ENCODE data around the gene PSMC2. TPM values are rescaled to one million over a fixed set of nuclear protein-coding genes. Genes with fewer than 3 reads are reported as not detected.

PSMC2 gene
- total and polyA plus RNA-seq, 2 donors (not counting 1 experiment from before 2014, with no cell fraction given): 29.8 to 51.1 TPM

DNA sequence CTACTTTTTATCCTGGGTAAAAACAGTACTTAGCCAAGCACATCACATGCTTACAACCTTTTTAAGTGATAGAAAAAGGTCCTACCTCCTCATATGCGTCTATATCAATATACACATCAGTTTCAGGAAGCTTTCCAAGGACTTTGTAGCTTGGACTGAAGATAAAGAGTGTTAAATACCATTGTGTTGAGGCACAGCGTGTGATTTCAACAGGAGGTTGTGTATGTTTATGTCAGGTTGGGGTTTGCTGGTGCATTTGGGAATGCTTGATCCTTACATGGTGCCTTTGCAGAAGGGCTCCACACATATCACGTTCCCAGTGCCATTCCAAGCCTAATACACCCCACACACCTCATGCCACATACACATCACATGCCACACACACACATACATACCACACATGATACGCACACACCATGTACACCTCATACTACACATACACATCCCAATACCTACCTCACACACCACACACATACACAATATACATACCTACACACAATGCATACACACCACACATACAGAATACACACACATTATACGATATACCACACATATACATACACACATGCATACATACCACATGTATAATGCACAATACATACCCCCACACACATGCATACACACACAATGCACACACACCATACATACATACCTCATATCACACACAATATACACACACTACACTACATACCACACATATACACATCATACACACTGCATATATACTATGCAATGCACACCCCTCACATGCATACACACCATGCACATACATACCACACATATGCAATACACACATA, 33.1 kb downstream of the PSMC2 start:
- Histone ChIP-seq H3K4me1 (ENCODE audit: control insufficient read depth in 2 of 2, insufficient read depth in 2 of 2, low read length in 2 of 2) (no peaks in the 10 kb centered on the region), H2AFZ (ENCODE audit: insufficient read depth, low read depth, low read length, poor library complexity, severe bottlenecking) (no peak overlapping the region), H3K79me2 (ENCODE audit: control insufficient read depth, insufficient read depth, low read length) (no peaks in the 10 kb centered on the region), H3K4me2 (replicated peaks; ENCODE audit: low read depth, low read length, poor library complexity, severe bottlenecking) (no peak overlapping the region), H4K20me1 (ENCODE audit: control insufficient read depth, insufficient read depth, low read length, poor library complexity, severe bottlenecking) (no peaks in the 10 kb centered on the region), H3K4me3 (ENCODE audit: control extremely low read depth in 1 of 5, extremely low read depth in 1 of 5, insufficient read depth in 1 of 5, low read depth in 2 of 5, low read length in 4 of 5) (no peak overlapping the region), H3K27ac (ENCODE audit: low read length in 2 of 2) (no peak overlapping the region), H3K9ac (ENCODE audit: low read length) (no peak overlapping the region), H3K27me3 (replicated peaks in 1 of 4; ENCODE audit: control extremely low read depth in 1 of 4, control insufficient read depth in 3 of 4, insufficient read depth in 4 of 4, low read length in 3 of 4) (peaks cover 0 to 4% (median 0%) of the 10 kb centered on the region in 4 experiments), H3K36me3 (replicated peaks in 1 of 2; ENCODE audit: control extremely low read depth in 1 of 2, control insufficient read depth in 1 of 2, extremely low read depth in 1 of 2, insufficient read depth in 2 of 2, low read length in 1 of 2) (no peaks in the 10 kb centered on the region), H3K9me3 (ENCODE audit: control extremely low read depth in 1 of 3, control insufficient read depth in 2 of 3, insufficient read depth in 1 of 3, low read length in 2 of 3) (no peaks in the 10 kb centered on the region)
- 92% methylated on average over 3 of the region's 5 CpGs for WGBS (ENCODE audit: insufficient coverage)
- intact Hi-C loops (cut with micrococcal nuclease): no loop called here
- peaks cover 3% of the 10 kb centered on the region for H3K27me3 Mint-ChIP-seq
- TF ChIP-seq CTCF (IDR thresholded peaks at IDR 0.05) (no peak), EZH2 (IDR thresholded peaks at IDR 0.05; ENCODE audit: borderline replicate concordance, insufficient read depth, low read depth, low read length, poor library complexity, severe bottlenecking) (no peak)
- no peaks in the 10 kb centered on the region for H3K9me3 Mint-ChIP-seq (ENCODE audit: insufficient read depth)
- H3K27ac Mint-ChIP-seq: no peak overlapping the region
- H3K4me3 Mint-ChIP-seq: no peak overlapping the region
- no peak for ATAC-seq (ENCODE audit: low read depth)
- ChIA-PET CTCF (no interaction called here), POLR2A (no interaction called here)
- H3K4me1 Mint-ChIP-seq: no peaks in the 10 kb centered on the region
- no peak for DNase-seq

GRCh38 chr7:103381280-103382031, 34.0 kb downstream of the PSMC2 start:
- H3K79me2 ChIP-seq (ENCODE audit: control insufficient read depth, insufficient read depth, low read length): no peaks in the 10 kb centered on the region
- no peaks in the 10 kb centered on the region for H3K9me3 ChIP-seq (ENCODE audit: control extremely low read depth in 1 of 3, control insufficient read depth in 2 of 3, insufficient read depth in 1 of 3, low read length in 2 of 3)
- intact Hi-C loops (cut with micrococcal nuclease): no loop called here
- H3K4me1 ChIP-seq (ENCODE audit: control insufficient read depth in 2 of 2, insufficient read depth in 2 of 2, low read length in 2 of 2): no peaks in the 10 kb centered on the region
- no peak overlapping the region for H3K27ac Mint-ChIP-seq
- POLR2A ChIA-PET: no interaction called here
- H3K9me3 Mint-ChIP-seq (ENCODE audit: insufficient read depth): no peaks in the 10 kb centered on the region
- no peak overlapping the region for H3K9ac ChIP-seq (ENCODE audit: low read length)
- H3K27me3 ChIP-seq (replicated peaks in 1 of 4; ENCODE audit: control extremely low read depth in 1 of 4, control insufficient read depth in 3 of 4, insufficient read depth in 4 of 4, low read length in 3 of 4): peaks cover 0 to 4% (median 0%) of the 10 kb centered on the region in 4 experiments
- H3K27me3 Mint-ChIP-seq: peaks cover 3% of the 10 kb centered on the region
- no peak for TF ChIP-seq EZH2 (IDR thresholded peaks at IDR 0.05; ENCODE audit: borderline replicate concordance, insufficient read depth, low read depth, low read length, poor library complexity, severe bottlenecking)
- TF ChIP-seq CTCF (IDR thresholded peaks at IDR 0.05): no peak
- no peak overlapping the region for H3K4me3 Mint-ChIP-seq
- H3K36me3 ChIP-seq (replicated peaks in 1 of 2; ENCODE audit: control extremely low read depth in 1 of 2, control insufficient read depth in 1 of 2, extremely low read depth in 1 of 2, insufficient read depth in 2 of 2, low read length in 1 of 2): no peaks in the 10 kb centered on the region
- no peak overlapping the region for H3K27ac ChIP-seq (ENCODE audit: low read length in 2 of 2)
- no peaks in the 10 kb centered on the region for H4K20me1 ChIP-seq (ENCODE audit: control insufficient read depth, insufficient read depth, low read length, poor library complexity, severe bottlenecking)
- no peaks in the 10 kb centered on the region for H3K4me1 Mint-ChIP-seq
- DNase-seq (no peak), ATAC-seq (ENCODE audit: low read depth) (no peak)
- no peak overlapping the region for H2AFZ ChIP-seq (ENCODE audit: insufficient read depth, low read depth, low read length, poor library complexity, severe bottlenecking)
- CTCF ChIA-PET: no interaction called here
- WGBS (ENCODE audit: insufficient coverage): 93% methylated on average over 4 of the region's 4 CpGs
- no peak overlapping the region for H3K4me2 ChIP-seq (replicated peaks; ENCODE audit: low read depth, low read length, poor library complexity, severe bottlenecking)
- no peak overlapping the region for H3K4me3 ChIP-seq (ENCODE audit: control extremely low read depth in 1 of 5, extremely low read depth in 1 of 5, insufficient read depth in 1 of 5, low read depth in 2 of 5, low read length in 4 of 5)
